HepG2 (cell line): Measurements from ENCODE around the gene LPXN. TPM values are rescaled to one million over a fixed set of nuclear protein-coding genes. Genes with fewer than 3 reads are reported as not detected.

Source experiments
- ATAC-seq: fragments of 200-7000 bp; cut with Tn5 transposase; 3 replicates; pipeline ENCODE4 v1.9.1; 2020; ENCODE audit warnings: mild to moderate bottlenecking, moderate library complexity
- BruUV-seq: library from RNA; stranded (reverse); fragments of 400-500 nt; replicated peaks from 2 replicates; lab custom pipeline; 2021; lab: Mats Ljungman, UMichigan
- CTCF ChIA-PET: fragments of 300-600 bp; formaldehyde crosslinking; extraction: SDS; loops from one replicate; lab custom pipeline; 2021; ENCODE audit warnings: low total read pairs, inconsistent platforms, low intra/inter-chr PET ratio; lab: Yijun Ruan, JAX
- POLR2A ChIA-PET: fragments of 350-600 bp; sonication (Branson Sonifier 250); formaldehyde crosslinking; loops from one replicate; lab custom pipeline; 2020; ENCODE audit warnings: antibody characterized with exemption, inconsistent platforms; lab: Yijun Ruan, JAX
- DNase-seq: peaks from one replicate; pipeline ENCODE4 v3.0.0-alpha.2; 2015; ENCODE audit warnings: low spot score
- FAIRE-seq: peaks from 3 replicates; lab custom pipeline; 2011; peaks lifted over from hg19 to GRCh38; lab: Jason Lieb, UNC
- H2AFZ ChIP-seq: one replicate; pipeline ENCODE4 v1.6.1; 2011; ENCODE audit warnings: low read length, inconsistent platforms
- H3K27ac ChIP-seq: fragments of 300-600 bp; 3 replicates; pipeline ENCODE4 v1.8.0; 2011; ENCODE audit warnings: mixed run types, mild to moderate bottlenecking, mixed read lengths, low read length, inconsistent platforms; ENCODE audit not compliant: insufficient read depth; ENCODE audit errors: extremely low read length
- H3K27me3 ChIP-seq, 2 experiments: fragments of 200-600 bp in 1 of 2; 2 replicates in 1 of 2; 3 replicates in 1 of 2; pipeline versions ENCODE4 v1.6.0 to v1.8.0; 2011; ENCODE audit warnings: low read length in 2 of 2, mild to moderate bottlenecking in 2 of 2, moderate library complexity in 2 of 2, inconsistent platforms in 1 of 2; ENCODE audit not compliant: insufficient read depth in 2 of 2, control insufficient read depth in 1 of 2
- H3K36me3 ChIP-seq, 2 experiments: fragments of 200-600 bp in 1 of 2; replicated peaks in 1 of 2; 2 replicates in 1 of 2; 3 replicates in 1 of 2; pipeline versions ENCODE4 v1.5.1 to v1.8.0; 2011; ENCODE audit warnings: low read length in 2 of 2, inconsistent platforms in 1 of 2; ENCODE audit not compliant: insufficient read depth in 2 of 2, control insufficient read depth in 1 of 2
- H3K4me1 ChIP-seq: 2 replicates; pipeline ENCODE4 v1.5.1; 2012; ENCODE audit warnings: low read length, inconsistent platforms; ENCODE audit not compliant: insufficient read depth
- H3K4me2 ChIP-seq: 2 replicates; pipeline ENCODE4 v1.6.0; 2011; ENCODE audit warnings: low read depth, low read length, inconsistent platforms
- H3K4me3 ChIP-seq, 3 experiments: fragments of 200-600 bp in 1 of 3; sonication (generic), shearing (Covaris generic) in 1 of 3; replicated peaks in 1 of 3; 2 replicates each; pipeline ENCODE4 v1.5.1; 2011 to 2016; ENCODE audit warnings: low read length in 3 of 3, inconsistent platforms in 2 of 3, low read depth in 2 of 3, mild to moderate bottlenecking in 2 of 3, control low read depth in 1 of 3, mixed read lengths in 1 of 3; ENCODE audit not compliant: insufficient read depth in 1 of 3
- H3K79me2 ChIP-seq: one replicate; pipeline ENCODE4 v1.6.1; 2011; ENCODE audit warnings: low read length, inconsistent platforms; ENCODE audit not compliant: insufficient read depth
- H3K9ac ChIP-seq: 2 replicates; pipeline ENCODE4 v1.6.0; 2011; ENCODE audit warnings: mild to moderate bottlenecking, low read depth, low read length, inconsistent platforms; ENCODE audit not compliant: insufficient read depth
- H3K9me3 ChIP-seq: 2 replicates; pipeline ENCODE4 v1.5.1; 2012; ENCODE audit warnings: mild to moderate bottlenecking, low read length
- H4K20me1 ChIP-seq: 2 replicates; pipeline ENCODE4 v1.6.0; 2011; ENCODE audit warnings: inconsistent platforms, mild to moderate bottlenecking, low read length, moderate library complexity; ENCODE audit not compliant: insufficient read depth
- ADNP ChIP-seq: sonication (generic); formaldehyde crosslinking; IDR thresholded peaks from 2 replicates; pipeline ENCODE4 v1.4.0; 2020; ENCODE audit warnings: missing genetic modification reagents
- CENPT ChIP-seq: sonication (generic); formaldehyde crosslinking; IDR thresholded peaks from 2 replicates; pipeline ENCODE4 v1.8.0; 2022; ENCODE audit warnings: low read depth, mild to moderate bottlenecking, moderate library complexity, missing genetic modification reagents
- HMG20B ChIP-seq: conservative IDR thresholded peaks from 2 replicates; pipeline ENCODE4 v1.6.1; 2016; ENCODE audit warnings: missing genetic modification reagents, missing compliant biosample characterization
- NR2F1 ChIP-seq, 2 experiments: fragments of 450-650 bp in 1 of 2; formaldehyde crosslinking in 1 of 2; IDR thresholded peaks; 2 replicates each; pipeline versions ENCODE4 v1.5.0 to v1.6.1; 2016 to 2020; ENCODE audit warnings: mild to moderate bottlenecking in 1 of 2, missing compliant biosample characterization in 1 of 2, missing genetic modification reagents in 1 of 2, moderate library complexity in 1 of 2
- SRSF4 ChIP-seq: fragments of 200-400 bp; formaldehyde crosslinking; IDR thresholded peaks from one replicate; pipeline ENCODE4 v1.6.1; 2018; ENCODE audit warnings: mild to moderate bottlenecking, low read depth, low read length, moderate library complexity; ENCODE audit not compliant: poor library complexity, severe bottlenecking
- STAT5B ChIP-seq: sonication (generic); formaldehyde crosslinking; IDR thresholded peaks from 2 replicates; pipeline ENCODE4 v1.4.0; 2020; ENCODE audit warnings: missing genetic modification reagents
- SYNCRIP ChIP-seq: fragments of 200-400 bp; formaldehyde crosslinking; IDR thresholded peaks from 2 replicates; pipeline ENCODE4 v1.6.1; 2018; ENCODE audit warnings: mild to moderate bottlenecking, low read depth, low read length; ENCODE audit not compliant: insufficient read depth
- TEAD2 ChIP-seq: sonication (generic); formaldehyde crosslinking; IDR thresholded peaks from 2 replicates; pipeline ENCODE4 v1.9.0; 2021; ENCODE audit warnings: missing genetic modification reagents
- ZNF607 ChIP-seq: sonication (generic); formaldehyde crosslinking; IDR thresholded peaks from 2 replicates; pipeline ENCODE4 v1.5.1; 2020; ENCODE audit warnings: missing genetic modification reagents, mild to moderate bottlenecking, borderline replicate concordance
- ZNF841 ChIP-seq: sonication (generic); formaldehyde crosslinking; IDR thresholded peaks from 2 replicates; pipeline ENCODE4 v1.8.1; 2023; ENCODE audit warnings: missing genetic modification reagents, borderline replicate concordance
- ZSCAN12 ChIP-seq: sonication (generic); formaldehyde crosslinking; IDR thresholded peaks from 2 replicates; pipeline ENCODE4 v1.9.0; 2021; ENCODE audit warnings: mild to moderate bottlenecking, missing genetic modification reagents
- in situ Hi-C: cut with HindIII; loops from 2 replicates; pipeline ENCODE4 v1.10.0; 2017; ENCODE audit warnings: low pct_unique_long_range_greater_than_20kb; ENCODE audit not compliant: extremely low pct_ligation_motif_present
- intact Hi-C: fragments of 100-400 bp; cut with micrococcal nuclease; formaldehyde crosslinking; loops from one replicate; pipeline ENCODE4 v1.10.0; 2022; ENCODE audit not compliant: unreplicated experiment
- polyA plus RNA-seq, 8 experiments: library from polyadenylated mRNA; depleted of rRNA in 3 of 8; stranded (reverse) in 7 of 8; unstranded in 1 of 8; fragments of >200 nt; fragmentation: Illumina TruSeq in 4 of 8; extraction: Trizol in 4 of 8; gene quantifications; 2 replicates each; pipeline versions ENCODE4 v1.2.1 to v1.2.3, GENCODE V29; 2011 to 2016; ENCODE audit warnings: low read depth in 4 of 8, missing spikeins in 1 of 8, mixed read lengths in 1 of 8; ENCODE audit not compliant: insufficient read depth in 1 of 8
- total RNA-seq, 5 experiments: library from RNA; depleted of rRNA; stranded (reverse); fragments of >200 nt; fragmentation: Illumina TruSeq; extraction: Trizol; gene quantifications; 2 replicates each; pipeline ENCODE4 v1.2.3, GENCODE V29; 2016; ENCODE audit warnings: low read depth in 1 of 5
- TF ChIP-seq, protein P1 (sequence below): sonication (generic); formaldehyde crosslinking; IDR thresholded peaks from 2 replicates; pipeline ENCODE4 v1.4.0; 2020; ENCODE audit warnings: missing genetic modification reagents
- TF ChIP-seq, protein P2 (sequence below): sonication (generic); formaldehyde crosslinking; conservative IDR thresholded peaks from 2 replicates; pipeline ENCODE4 v1.4.0; 2020; ENCODE audit warnings: missing genetic modification reagents
- TF ChIP-seq, protein P3 (sequence below): sonication (generic); formaldehyde crosslinking; IDR thresholded peaks from 2 replicates; pipeline ENCODE4 v1.5.0; 2020; ENCODE audit warnings: missing genetic modification reagents

Gene LPXN
- total and polyA plus RNA-seq, 2 of the 13 experiments (the other 11 are each of a cell fraction or from before 2014, with no cell fraction given): 1.7 to 3.5 TPM

DNA sequence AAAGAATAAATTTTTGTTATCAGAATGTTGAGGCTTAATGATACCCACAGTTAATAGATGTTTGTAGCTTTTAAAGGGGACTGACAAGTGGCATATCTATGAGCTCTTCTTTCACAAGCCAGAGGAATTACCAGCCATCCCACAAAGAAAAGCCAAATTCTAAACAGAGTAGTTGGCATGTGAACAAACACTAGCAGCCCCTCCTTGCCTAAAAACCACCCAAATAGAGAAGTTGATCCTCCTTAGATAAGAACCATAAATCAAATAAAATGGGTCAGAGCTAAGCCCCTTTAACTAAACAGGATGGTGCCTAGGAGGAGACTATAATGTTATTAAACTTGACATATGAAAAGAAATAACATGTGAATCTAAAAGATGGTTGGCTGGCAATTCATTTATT lies 11.4 kb downstream of the LPXN start:
- Histone ChIP-seq H3K4me1 (peaks cover 32% of the 10 kb centered on the region), H3K27me3 (no peaks in the 10 kb centered on the region), H2AFZ (no peak overlapping the region), H3K4me3 (no peak overlapping the region), H3K4me2 (no peak overlapping the region), H3K36me3 (no peaks in the 10 kb centered on the region), H3K9ac (no peak overlapping the region), H3K9me3 (no peaks in the 10 kb centered on the region), H4K20me1 (no peaks in the 10 kb centered on the region), H3K79me2 (no peaks in the 10 kb centered on the region), H3K27ac (no peak overlapping the region)
- FAIRE-seq: no peak
- ATAC-seq: no peak
- ChIA-PET CTCF (no interaction called here), POLR2A (no interaction called here)
- intact Hi-C loops (no loop called here), in situ Hi-C loops (loop anchor here (10.0 kb wide), 1 partner anchor 61 kb away; the partner anchor contains the start of gene CNTF)
- no TSS peak for BruUV-seq
- no peak for DNase-seq
- TF ChIP-seq SRSF4 (no peak), SYNCRIP (no peak), ZNF841 (CRISPR knock-in tag) (no peak), ADNP (no peak), NR2F1 (CRISPR knock-in tag; IDR thresholded peaks at IDR 0.05) (no peak), ZSCAN12 (CRISPR knock-in tag) (no peak), TEAD2 (CRISPR knock-in tag) (no peak), STAT5B (CRISPR knock-in tag) (no peak), CENPT (no peak), HMG20B (CRISPR knock-in tag) (no peak), ZNF607 (CRISPR knock-in tag) (no peak)
- TF ChIP-seq, protein P1, sequence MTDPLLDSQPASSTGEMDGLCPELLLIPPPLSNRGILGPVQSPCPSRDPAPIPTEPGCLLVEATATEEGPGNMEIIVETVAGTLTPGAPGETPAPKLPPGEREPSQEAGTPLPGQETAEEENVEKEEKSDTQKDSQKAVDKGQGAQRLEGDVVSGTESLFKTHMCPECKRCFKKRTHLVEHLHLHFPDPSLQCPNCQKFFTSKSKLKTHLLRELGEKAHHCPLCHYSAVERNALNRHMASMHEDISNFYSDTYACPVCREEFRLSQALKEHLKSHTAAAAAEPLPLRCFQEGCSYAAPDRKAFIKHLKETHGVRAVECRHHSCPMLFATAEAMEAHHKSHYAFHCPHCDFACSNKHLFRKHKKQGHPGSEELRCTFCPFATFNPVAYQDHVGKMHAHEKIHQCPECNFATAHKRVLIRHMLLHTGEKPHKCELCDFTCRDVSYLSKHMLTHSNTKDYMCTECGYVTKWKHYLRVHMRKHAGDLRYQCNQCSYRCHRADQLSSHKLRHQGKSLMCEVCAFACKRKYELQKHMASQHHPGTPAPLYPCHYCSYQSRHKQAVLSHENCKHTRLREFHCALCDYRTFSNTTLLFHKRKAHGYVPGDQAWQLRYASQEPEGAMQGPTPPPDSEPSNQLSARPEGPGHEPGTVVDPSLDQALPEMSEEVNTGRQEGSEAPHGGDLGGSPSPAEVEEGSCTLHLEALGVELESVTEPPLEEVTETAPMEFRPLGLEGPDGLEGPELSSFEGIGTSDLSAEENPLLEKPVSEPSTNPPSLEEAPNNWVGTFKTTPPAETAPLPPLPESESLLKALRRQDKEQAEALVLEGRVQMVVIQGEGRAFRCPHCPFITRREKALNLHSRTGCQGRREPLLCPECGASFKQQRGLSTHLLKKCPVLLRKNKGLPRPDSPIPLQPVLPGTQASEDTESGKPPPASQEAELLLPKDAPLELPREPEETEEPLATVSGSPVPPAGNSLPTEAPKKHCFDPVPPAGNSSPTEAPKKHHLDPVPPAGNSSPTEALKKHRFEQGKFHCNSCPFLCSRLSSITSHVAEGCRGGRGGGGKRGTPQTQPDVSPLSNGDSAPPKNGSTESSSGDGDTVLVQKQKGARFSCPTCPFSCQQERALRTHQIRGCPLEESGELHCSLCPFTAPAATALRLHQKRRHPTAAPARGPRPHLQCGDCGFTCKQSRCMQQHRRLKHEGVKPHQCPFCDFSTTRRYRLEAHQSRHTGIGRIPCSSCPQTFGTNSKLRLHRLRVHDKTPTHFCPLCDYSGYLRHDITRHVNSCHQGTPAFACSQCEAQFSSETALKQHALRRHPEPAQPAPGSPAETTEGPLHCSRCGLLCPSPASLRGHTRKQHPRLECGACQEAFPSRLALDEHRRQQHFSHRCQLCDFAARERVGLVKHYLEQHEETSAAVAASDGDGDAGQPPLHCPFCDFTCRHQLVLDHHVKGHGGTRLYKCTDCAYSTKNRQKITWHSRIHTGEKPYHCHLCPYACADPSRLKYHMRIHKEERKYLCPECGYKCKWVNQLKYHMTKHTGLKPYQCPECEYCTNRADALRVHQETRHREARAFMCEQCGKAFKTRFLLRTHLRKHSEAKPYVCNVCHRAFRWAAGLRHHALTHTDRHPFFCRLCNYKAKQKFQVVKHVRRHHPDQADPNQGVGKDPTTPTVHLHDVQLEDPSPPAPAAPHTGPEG (CRISPR knock-in tag): no peak
- TF ChIP-seq, protein P2, sequence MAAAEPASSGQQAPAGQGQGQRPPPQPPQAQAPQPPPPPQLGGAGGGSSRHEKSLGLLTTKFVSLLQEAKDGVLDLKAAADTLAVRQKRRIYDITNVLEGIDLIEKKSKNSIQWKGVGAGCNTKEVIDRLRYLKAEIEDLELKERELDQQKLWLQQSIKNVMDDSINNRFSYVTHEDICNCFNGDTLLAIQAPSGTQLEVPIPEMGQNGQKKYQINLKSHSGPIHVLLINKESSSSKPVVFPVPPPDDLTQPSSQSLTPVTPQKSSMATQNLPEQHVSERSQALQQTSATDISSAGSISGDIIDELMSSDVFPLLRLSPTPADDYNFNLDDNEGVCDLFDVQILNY (CRISPR knock-in tag): no peak
- TF ChIP-seq, protein P3, sequence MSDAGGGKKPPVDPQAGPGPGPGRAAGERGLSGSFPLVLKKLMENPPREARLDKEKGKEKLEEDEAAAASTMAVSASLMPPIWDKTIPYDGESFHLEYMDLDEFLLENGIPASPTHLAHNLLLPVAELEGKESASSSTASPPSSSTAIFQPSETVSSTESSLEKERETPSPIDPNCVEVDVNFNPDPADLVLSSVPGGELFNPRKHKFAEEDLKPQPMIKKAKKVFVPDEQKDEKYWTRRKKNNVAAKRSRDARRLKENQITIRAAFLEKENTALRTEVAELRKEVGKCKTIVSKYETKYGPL (CRISPR knock-in tag): no peak
